IMR-90 (cell line): ENCODE data around the gene PRR20D. TPM values are rescaled to one million over a fixed set of nuclear protein-coding genes. Genes with fewer than 3 reads are reported as not detected.

ENCODE experiments used
- microRNA-seq, 2 experiments: library from miRNA; stranded (forward) in 1 of 2; unstranded in 1 of 2; fragments of 10-50 nt in 1 of 2; fragments of <30 nt in 1 of 2; gene quantifications in 1 of 2; microRNA quantifications in 1 of 2; one replicate each; pipeline versions ENCODE3 to v1.1.0; 2013 to 2020; ENCODE audit not compliant: insufficient read depth in 1 of 2, insufficient read length in 1 of 2, unreplicated experiment in 1 of 2
- polyA plus RNA-seq, 3 experiments: library from polyadenylated mRNA; depleted of rRNA; stranded (reverse); fragments of >200 nt; gene quantifications; 2 replicates each; pipeline ENCODE4 v1.2.3, GENCODE V29; 2012; ENCODE audit warnings: low replicate concordance in 1 of 3
- small RNA-seq, 5 experiments: library from RNA; depleted of rRNA; stranded (forward); fragments of <200 nt; gene quantifications; one replicate each; pipeline ENCODE3, GENCODE V24; 2012
- total RNA-seq: library from RNA; depleted of rRNA; stranded (reverse); fragments of >200 nt; gene quantifications from 2 replicates; pipeline ENCODE4 v1.2.3, GENCODE V29; 2012; rRNA removed

PRR20D gene
- total and polyA plus RNA-seq, 2 of the 4 experiments (the other 2 are of a cell fraction) = not detected

Small RNA genes lying within 50 kb of the gene (microRNA-seq; reads per million reads assigned to microRNA genes)
- gene PRR20FP (ENCODE audit: insufficient read depth, insufficient read length) = not detected

Small RNA genes lying within 50 kb of the gene (small RNA-seq; reads per million reads assigned to genes)
- gene PRR20FP = 0 reads per million in 5 experiments

Other genes with a start within 250 kb of the PRR20D start
- gene PRR20A, start 19.7 kb upstream of the PRR20D start, total RNA-seq = not detected in 2 replicates
- not detected in 2 replicates for gene PRR20A, start 19.7 kb upstream of the PRR20D start, polyA plus RNA-seq (2012; rRNA removed)
- gene PRR20B, start 13.1 kb upstream of the PRR20D start, total RNA-seq = not detected in 2 replicates
- gene PRR20B, start 13.1 kb upstream of the PRR20D start, polyA plus RNA-seq (2012; rRNA removed) = not detected in 2 replicates
- gene PRR20C, start 6.6 kb upstream of the PRR20D start, total RNA-seq = not detected in 2 replicates
- not detected in 2 replicates for gene PRR20C, start 6.6 kb upstream of the PRR20D start, polyA plus RNA-seq (2012; rRNA removed)
- gene PRR20E, start 6.6 kb downstream of the PRR20D start, total RNA-seq = not detected in 2 replicates
- not detected in 2 replicates for gene PRR20E, start 6.6 kb downstream of the PRR20D start, polyA plus RNA-seq (2012; rRNA removed)